PFSK-1 (cell line): ENCODE measurements around the gene TBC1D9.

Source experiments
- FOXP2 ChIP-seq: optimal IDR thresholded peaks from 2 replicates; pipeline ENCODE3; 2011; ENCODE audit warnings: borderline replicate concordance, control low read depth, inconsistent platforms; ENCODE audit not compliant: insufficient read depth; ENCODE audit errors: extremely low read length, extremely low read depth
- POLR2AphosphoS5 ChIP-seq: IDR thresholded peaks from 2 replicates; pipeline ENCODE4 v1.6.1; 2012; ENCODE audit warnings: low read depth, mild to moderate bottlenecking, control low read depth, low read length, moderate library complexity
- REST ChIP-seq, 2 experiments: IDR thresholded peaks; 2 replicates each; pipeline versions ENCODE4 v1.6.1 to v1.8.0; 2011 to 2012; ENCODE audit warnings: low read depth in 2 of 2, low read length in 2 of 2, control low read depth in 1 of 2, inconsistent platforms in 1 of 2, mild to moderate bottlenecking in 1 of 2, moderate library complexity in 1 of 2; ENCODE audit not compliant: insufficient read depth in 1 of 2
- SIN3A ChIP-seq: IDR thresholded peaks from 2 replicates; pipeline ENCODE4 v1.6.1; 2012; ENCODE audit warnings: mild to moderate bottlenecking, low read length, moderate library complexity, borderline replicate concordance; ENCODE audit not compliant: insufficient read depth
- TAF1 ChIP-seq: IDR thresholded peaks from 2 replicates; pipeline ENCODE4 v1.6.1; 2012; ENCODE audit warnings: low read length, control low read depth, borderline replicate concordance; ENCODE audit not compliant: insufficient read depth

Gene TBC1D9

GRCh38 chr4:140720387-140721304 is 35.5 kb downstream of the TBC1D9 start:
- TF ChIP-seq FOXP2 = no peak
- TF ChIP-seq REST (IDR thresholded peaks at IDR 0.05; ENCODE audit: insufficient read depth in 1 of 2, low read depth in 2 of 2, low read length in 2 of 2) = no peak
- TF ChIP-seq TAF1 = no peak
- TF ChIP-seq POLR2AphosphoS5 = no peak
- no peak for TF ChIP-seq SIN3A

- TF ChIP-seq SIN3A = no peak
- no peak for TF ChIP-seq TAF1
- no peak for TF ChIP-seq REST (IDR thresholded peaks at IDR 0.05; ENCODE audit: insufficient read depth in 1 of 2, low read depth in 2 of 2, low read length in 2 of 2)
- no peak for TF ChIP-seq FOXP2
- no peak for TF ChIP-seq POLR2AphosphoS5
Measured at GRCh38 chr4:140719686-140720085, 36.5 kb downstream of the TBC1D9 start.

GRCh38 chr4:140719022-140719421 is 37.2 kb downstream of the TBC1D9 start:
- TF ChIP-seq REST (IDR thresholded peaks at IDR 0.05; ENCODE audit: insufficient read depth in 1 of 2, low read depth in 2 of 2, low read length in 2 of 2) (no peak), FOXP2 (no peak), SIN3A (no peak), TAF1 (no peak), POLR2AphosphoS5 (no peak)

- TF ChIP-seq FOXP2 (no peak), REST (IDR thresholded peaks at IDR 0.05; ENCODE audit: insufficient read depth in 1 of 2, low read depth in 2 of 2, low read length in 2 of 2) (no peak), SIN3A (no peak), POLR2AphosphoS5 (no peak), TAF1 (no peak)
Measured at GRCh38 chr4:140718241-140718952, 37.8 kb downstream of the TBC1D9 start.
